Middle frontal gyrus (tissue), 1 donor: Measurements from ENCODE around the gene HAPLN1.

Experiments used
- DNase-seq: peaks from one replicate; pipeline ENCODE4 v3.0.0-alpha.2; 2015; ENCODE audit warnings: low spot score; ENCODE audit errors: extremely low spot score

Gene HAPLN1

DNA sequence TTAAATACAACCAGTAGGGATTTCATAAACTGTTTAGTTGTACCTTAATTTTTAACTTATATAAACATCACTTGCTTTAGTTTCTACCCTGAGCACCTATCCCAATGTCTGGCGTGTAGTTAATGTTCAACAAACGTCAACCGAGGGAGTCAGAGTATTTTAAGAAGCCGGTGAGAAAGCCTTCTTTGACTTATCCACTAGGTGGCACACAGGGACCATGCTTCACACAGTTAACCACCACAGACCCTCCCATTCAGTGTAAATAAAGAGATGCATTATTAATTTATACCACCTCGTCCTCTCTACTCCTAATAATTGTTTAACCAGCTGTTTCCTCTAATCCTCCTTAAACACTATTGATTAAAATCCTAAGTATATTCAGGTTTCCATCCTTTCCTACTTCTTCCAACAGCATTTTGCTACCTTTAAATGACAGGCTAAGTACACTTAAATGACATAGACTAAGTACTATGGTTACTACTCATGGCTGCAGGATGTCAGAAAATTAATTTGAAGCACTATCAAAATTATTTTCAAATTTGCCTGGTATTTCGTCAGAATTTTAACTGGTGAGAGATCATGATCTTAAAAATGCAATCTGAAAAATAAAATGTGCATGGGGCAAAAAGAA is 2.3 kb downstream of the HAPLN1 start:
- peak; percentile 58 for DNase-seq

- no peak for DNase-seq
These were observed 5.2 kb downstream of the HAPLN1 start for GRCh38 chr5:83715236-83716065.

DNA sequence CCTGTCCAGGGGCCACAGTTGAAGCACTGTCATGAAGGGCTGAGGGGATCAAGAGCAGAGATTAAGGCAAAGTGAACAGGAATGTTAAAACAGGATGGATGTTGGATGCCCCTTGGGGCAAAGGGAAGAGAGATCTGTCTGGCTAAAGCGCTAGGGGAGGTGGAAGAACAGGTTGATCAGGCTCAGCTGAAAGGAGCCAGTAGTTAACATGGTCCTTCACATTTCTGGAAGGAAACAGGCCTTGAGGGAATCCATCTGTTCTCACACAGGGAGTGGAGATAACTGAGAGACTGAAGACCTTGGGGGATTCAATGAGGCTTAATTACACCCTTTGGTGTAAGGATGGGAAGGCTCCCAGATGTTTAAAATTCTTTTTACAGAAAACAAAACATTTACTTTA is 5.8 kb downstream of the HAPLN1 start:
- DNase-seq = no peak

DNA sequence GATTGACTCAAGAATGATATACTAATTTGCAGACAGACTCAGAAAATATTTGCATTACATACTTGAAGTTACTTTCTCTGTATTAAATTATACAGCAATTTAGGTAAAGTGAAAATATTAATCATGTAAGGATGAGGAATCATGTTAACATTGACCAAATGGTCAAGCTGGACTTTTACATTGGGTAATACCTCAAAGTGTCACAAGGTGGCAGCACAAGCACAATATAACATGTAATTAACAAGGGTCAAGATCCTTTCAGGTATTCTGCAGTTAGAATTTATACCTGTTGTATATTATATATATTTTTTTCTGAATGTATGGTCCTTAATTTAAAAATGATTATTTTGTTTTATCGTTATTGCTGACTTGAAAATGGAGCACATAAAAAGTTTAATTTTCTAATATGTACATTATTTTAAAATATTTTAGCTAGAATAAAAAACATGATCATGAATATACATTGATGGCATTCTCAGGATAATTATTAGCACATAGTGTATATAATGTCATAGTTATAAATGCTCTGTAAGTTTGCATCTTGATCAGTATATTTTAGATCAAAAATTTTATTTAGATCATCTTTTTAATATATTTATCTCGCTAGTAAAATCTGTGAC is 8.6 kb downstream of the HAPLN1 start:
- no peak for DNase-seq

DNA sequence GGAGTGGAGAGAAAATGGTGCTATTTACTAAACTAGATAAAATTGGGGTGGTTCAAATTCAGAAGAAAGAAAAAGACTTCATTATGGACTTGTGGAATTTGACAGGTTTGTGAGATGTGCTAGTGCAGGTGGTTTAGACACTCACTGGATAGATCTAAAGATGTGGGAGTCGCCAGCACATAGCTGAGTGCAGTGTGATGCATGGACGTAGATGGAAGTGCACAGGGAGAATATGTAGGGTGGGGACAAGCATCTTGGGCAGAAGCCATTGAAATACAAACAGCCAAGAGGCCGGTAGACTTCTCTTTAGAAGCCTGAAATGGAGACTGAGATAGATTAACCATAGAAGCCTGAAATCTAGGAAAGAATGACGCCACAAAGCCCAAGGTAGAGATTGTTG is 10.7 kb downstream of the HAPLN1 start:
- DNase-seq = no peak

DNA sequence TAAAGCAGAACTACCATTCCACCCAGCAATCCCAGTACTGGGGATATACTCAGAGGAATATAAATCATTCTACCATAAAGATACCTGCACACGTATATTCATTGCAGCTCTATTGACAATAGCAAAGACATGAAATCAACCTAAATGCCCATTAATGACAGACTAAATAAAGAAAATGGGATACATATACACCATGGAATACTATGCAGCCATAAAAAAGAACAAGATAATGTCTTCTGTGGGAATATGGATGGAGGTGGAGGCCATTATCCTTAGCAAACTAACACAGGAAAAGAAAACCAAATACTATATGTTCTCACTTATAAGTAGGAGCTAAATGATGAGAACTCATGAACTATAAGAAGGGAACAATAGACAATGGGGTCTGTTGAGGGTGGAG is 12.5 kb downstream of the HAPLN1 start:
- DNase-seq = no peak

DNA sequence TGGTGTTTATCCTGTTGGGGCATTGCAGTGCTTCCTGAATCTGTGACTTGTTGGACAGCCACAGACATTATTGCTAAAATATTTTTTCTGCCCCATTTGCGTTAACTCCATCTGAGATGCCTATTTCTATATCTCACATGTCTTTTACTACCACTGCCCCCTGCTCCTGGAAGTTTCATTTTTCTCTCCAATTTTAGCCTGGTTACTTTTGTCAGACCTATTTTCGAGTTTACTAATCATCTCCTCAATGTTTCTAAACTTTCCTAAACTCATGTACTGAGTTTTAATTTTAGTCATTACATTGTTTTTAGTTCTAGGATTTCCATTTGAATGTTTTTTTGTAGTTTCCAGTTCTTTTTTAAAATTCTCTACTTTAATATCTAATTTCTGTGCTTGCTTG is 17.6 kb downstream of the HAPLN1 start:
- no peak for DNase-seq

- DNase-seq = no peak
These were observed 18.8 kb downstream of the HAPLN1 start for GRCh38 chr5:83701886-83702285.

- no peak for DNase-seq
These were observed 30.8 kb downstream of the HAPLN1 start for GRCh38 chr5:83689881-83690280.

GRCh38 chr5:83688281-83688680 is 32.4 kb downstream of the HAPLN1 start:
- DNase-seq = peak; percentile 9

- no peak for DNase-seq
These were observed 33.5 kb downstream of the HAPLN1 start for GRCh38 chr5:83687124-83687619.

- no peak for DNase-seq
These were observed 34.4 kb downstream of the HAPLN1 start for GRCh38 chr5:83686251-83686650.

GRCh38 chr5:83683836-83684235 is 36.8 kb downstream of the HAPLN1 start:
- DNase-seq = no peak

GRCh38 chr5:83672646-83673045 is 48.0 kb downstream of the HAPLN1 start:
- DNase-seq = no peak

GRCh38 chr5:83672158-83672557 is 48.5 kb downstream of the HAPLN1 start:
- no peak for DNase-seq

GRCh38 chr5:83665631-83666030 is 55.0 kb downstream of the HAPLN1 start:
- no peak for DNase-seq

- DNase-seq = no peak
These were observed 58.1 kb downstream of the HAPLN1 start for GRCh38 chr5:83662558-83662957.

GRCh38 chr5:83657807-83658525 is 62.7 kb downstream of the HAPLN1 start:
- DNase-seq = no peak

DNA sequence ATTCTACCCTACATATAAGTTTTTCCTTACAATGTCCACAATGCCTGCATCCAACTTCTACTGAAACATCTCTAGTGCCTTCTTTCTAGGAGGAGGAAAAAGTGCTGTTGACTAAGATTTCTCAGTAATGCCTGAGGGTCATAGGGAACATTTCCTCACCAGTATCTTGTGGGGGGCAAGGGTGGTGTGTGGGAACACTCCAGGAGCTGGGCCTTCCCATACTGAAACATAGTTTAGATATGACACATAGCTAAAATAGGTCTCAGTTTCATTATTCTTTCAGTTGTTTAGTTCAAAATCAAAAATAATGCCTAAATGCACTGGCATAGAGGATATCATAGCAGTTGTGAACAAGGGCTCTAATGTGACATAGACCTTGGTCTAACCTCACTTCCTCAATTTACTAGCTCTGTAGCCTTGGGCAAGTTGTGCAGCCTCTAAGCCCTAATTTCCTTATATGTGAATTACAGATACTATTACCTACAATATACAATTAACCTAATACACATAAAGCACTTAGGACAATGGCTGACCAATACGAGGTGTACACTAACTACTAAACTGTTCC is 66.1 kb downstream of the HAPLN1 start:
- DNase-seq = no peak

GRCh38 chr5:83653669-83654068 is 67.0 kb downstream of the HAPLN1 start:
- no peak for DNase-seq

DNA sequence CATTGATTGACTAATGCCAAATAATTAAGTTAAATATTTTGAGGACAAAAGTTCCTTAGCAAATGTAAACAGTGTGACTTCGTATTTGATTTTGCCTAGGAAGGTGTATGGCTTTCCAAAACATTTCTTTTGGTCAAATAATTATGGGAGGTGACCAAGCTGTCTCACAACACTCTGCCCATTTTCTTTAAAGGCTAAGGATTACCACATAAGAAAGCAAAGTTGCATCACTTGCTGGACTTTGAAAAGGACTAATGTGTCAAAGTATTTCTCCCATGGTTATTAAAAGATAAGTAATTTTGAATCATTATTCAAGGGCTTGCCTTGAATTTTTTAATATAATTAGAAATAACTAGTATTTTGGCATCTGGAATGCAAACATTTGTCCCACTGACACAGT is 74.7 kb downstream of the HAPLN1 start:
- no peak for DNase-seq
